T-helper 22 cell (primary cell): ENCODE measurements around the gene ESR1.
"Not testable (repeated sequence)": the region's sequence is repeated elsewhere in the genome, so short reads cannot be mapped to it uniquely, and the experiment has no call there.

Experiments
- DNase-seq: peaks from one replicate; pipeline ENCODE4 v3.0.0-alpha.2; 2020; ENCODE audit warnings: low read depth

Gene ESR1

GRCh38 chr6:151894426-151894825 is 86.9 kb downstream of the ESR1 start:
- DNase-seq, result not testable (repeated sequence)

- not testable (repeated sequence) for DNase-seq
These were observed 91.7 kb downstream of the ESR1 start for GRCh38 chr6:151899221-151899620.

DNA sequence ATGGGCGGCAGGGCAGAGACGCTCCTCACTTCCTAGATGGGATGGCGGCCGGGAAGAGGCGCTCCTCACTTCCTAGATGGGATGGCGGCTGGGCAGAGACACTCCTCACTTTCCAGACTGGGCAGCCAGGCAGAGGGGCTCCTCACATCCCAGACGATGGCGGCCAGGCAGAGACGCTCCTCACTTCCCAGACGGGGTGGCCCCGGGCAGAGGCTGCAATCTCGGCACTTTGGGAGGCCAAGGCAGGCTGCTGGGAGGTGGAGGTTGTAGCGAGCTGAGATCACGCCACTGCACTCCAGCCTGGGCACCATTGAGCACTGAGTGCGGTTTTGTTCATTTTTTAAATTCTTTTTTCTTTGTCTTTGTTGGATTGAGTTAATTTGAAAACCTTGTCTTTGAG is 92.3 kb downstream of the ESR1 start:
- DNase-seq, result not testable (repeated sequence)

GRCh38 chr6:151900256-151900655 is 92.8 kb downstream of the ESR1 start:
- no peak for DNase-seq

DNA sequence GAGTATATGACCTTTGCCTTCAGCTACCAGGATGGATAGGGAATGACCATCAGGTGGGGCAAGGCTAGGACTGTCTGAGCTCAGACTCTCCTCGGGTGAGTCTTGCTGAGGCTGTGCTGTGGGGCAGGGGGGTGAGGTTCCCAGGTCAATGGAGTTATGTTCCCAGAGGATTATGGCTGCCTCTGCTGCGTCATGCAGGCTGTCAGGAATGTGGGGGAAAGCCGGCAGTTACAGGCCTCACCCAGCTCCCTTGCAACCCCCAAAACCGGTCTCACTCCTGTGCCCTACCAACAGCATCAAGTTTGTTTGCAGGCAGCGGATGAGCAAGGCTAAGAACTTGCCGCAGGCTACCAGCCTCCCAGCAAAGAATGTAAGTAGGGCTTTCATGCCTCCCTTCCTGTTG is 93.5 kb downstream of the ESR1 start:
- DNase-seq, result no peak

GRCh38 chr6:151904631-151905030 is 97.1 kb downstream of the ESR1 start:
- DNase-seq, result no peak

DNA sequence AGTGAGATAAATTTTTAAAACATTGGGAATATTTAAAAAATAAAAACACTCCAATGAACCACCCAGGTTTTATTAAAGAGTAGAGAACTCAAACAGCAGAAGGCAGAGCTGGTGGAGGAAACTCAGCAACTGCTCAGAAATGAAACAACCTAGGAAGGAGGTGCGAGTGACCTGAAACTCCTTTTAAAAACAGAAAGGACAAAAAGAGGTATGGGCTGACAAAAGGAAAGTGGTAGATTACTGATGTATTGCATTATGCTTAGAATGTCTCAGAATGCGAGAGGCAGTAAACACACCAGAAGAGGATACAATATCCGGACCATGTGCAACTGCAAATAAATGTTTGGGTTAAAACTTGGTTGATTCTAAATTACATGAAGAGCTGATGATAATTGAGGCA is 97.6 kb downstream of the ESR1 start:
- DNase-seq, result no peak

DNA sequence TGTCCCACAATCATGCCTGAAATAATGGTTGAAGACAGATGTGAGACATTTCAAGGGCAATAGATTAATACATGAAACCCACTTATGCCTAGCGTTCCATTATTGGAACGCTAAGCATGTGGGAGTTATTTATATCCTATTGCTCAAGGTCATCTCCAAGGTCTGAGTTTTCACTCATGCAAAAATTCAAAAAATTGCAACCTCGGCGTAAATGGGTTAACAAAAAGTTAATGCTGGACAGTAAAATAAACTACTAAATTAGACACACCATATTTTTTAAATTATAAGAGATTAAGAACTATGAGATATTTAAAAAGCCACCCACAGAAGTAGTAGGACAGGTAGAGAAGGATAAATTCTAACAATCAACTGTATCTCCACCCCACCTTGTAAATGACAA is 98.4 kb downstream of the ESR1 start:
- no peak for DNase-seq

GRCh38 chr6:151911401-151911800 is 103.9 kb downstream of the ESR1 start:
- DNase-seq, result no peak

- no peak for DNase-seq
These were observed 107.0 kb downstream of the ESR1 start for GRCh38 chr6:151914484-151914883.

DNA sequence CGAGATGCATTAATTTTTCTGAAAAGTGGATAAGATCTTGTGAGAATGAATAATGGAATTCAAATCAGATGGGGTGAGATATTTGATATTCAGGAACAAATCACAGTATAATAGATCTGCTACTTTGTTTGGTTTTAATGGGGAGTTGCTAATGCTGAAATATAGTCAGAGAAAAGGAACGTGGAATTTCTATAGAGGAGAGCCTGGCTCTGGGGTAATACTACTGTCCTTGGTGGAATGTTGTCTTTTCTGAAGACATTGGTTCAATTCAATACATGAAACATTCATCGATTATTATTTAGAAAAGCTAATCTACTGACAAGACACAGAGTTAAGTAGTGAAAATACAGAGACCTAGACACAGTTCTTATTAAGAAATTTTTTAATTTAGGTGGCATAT is 108.6 kb downstream of the ESR1 start:
- DNase-seq, result no peak

DNA sequence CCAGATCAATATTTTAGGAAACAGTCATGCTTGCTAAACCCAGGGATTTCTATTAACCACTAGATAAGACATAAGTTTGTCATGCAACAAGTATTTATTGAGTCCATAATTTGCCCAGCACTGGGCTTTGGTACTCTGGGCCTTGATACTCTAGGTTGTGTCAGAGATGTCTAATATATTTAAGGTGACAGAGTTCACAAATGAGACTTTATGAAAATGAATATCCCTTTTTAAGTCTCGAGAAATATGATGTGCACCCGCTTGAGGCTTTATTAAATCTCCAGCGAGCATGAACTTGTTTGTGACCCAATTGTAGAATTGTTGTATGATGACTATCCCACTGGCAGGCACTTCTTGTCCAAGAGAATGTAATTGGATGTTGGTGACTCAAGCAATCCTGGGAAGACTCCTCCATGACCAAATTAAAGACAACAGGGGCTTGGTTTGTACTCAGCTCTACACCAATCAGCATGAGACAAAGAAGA is 109.2 kb downstream of the ESR1 start:
- no peak for DNase-seq

DNA sequence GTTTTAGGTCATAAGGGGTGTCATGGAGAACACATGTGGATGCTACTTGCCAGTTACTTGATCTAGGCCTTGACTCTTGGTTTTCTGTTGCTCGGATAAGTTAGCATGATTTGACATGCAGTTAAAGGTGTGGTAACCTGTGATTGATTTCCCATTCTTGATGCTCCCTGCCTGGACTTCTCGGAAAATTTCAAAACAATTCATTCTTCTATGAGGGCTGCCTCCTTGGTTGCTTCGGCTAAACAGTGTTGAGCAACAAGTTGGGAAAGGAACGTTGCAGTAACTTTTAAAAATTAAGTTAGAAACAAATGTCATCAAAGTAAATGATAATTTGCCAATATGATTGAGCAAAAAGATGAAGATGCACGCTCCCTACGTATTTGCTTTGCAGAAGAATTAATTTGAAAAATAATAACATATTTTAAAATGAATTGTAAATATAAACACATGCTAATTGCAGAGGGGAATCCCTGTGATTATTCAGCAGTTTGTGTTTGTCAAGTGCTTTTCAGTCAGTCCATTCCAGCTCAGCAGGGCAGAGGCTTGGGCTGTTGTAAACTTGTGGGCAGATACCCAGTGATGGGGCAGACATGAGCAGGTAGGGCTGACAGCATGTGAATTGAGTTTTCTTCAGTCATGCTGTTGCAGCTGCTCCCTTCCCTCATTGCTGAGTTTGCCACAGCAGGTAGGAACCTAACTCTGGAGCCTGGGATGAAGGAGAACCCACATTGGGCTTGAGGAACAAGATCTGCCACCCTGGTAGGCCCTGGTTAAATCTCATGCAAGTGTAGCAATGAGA is 110.2 kb downstream of the ESR1 start:
- no peak for DNase-seq

DNA sequence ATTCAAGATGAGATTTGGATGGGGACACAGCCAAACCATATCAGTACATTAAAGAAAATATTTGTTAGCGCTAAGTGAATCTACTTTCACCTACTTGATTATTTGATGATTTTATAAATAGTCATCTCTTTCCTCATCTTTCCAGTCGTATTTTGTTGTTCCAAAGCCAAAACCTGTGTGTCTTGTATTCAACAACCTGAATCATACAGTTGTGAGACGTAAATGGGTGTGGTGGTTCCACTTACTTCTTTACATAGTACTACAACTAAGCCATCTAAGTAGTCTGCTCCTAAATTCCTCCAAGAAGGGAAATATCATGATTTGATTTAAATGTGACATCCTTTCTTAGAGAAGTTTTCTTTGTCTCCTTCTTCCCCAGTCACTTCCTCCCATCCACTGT is 132.8 kb downstream of the ESR1 start:
- no peak for DNase-seq

- DNase-seq, result no peak
These were observed 140.7 kb downstream of the ESR1 start for GRCh38 chr6:151948002-151948743.

GRCh38 chr6:151958332-151958731 is 150.8 kb downstream of the ESR1 start:
- DNase-seq, result no peak

DNA sequence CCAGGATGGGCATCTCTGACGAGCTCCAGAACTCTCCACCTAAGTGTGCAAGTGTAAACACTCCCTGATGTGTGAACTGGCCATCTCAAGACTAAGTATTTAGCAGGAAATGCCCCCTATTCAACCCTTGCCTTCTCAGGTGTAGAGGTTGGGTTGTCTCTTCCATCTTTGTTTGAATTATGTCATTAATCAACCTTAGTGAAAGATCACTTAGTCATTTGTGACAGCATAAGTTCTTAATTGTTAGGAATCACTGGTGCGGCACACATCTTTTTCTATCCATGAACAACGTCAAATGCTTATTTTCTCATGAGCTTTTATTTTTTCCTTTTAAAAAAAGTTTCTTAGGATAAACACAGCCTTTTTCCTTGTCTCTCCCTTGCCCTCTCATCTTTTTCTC is 151.6 kb downstream of the ESR1 start:
- DNase-seq, result no peak

GRCh38 chr6:151961809-151962208 is 154.3 kb downstream of the ESR1 start:
- DNase-seq, result no peak

- DNase-seq, result no peak
These were observed 154.9 kb downstream of the ESR1 start for GRCh38 chr6:151962246-151962846.

DNA sequence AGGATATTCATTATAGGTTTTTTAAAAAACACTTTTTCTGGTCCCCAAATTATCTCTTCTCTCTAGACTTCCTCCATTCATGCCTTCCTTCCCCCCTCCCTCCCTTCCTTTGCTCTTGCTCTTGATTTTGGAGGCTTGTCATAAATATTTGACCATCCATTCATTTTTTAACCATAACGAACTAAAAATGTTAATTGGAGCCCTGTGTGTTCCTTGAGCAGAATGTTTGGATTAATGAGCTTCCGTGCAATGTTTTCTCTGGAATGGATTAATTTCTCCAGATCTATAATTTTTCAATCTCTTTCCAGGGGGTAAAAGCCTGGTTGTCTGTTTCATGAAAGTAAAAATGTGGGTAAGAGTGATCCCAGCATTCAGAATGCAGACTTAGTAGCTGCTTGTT is 155.5 kb downstream of the ESR1 start:
- DNase-seq, result no peak

- not testable (repeated sequence) for DNase-seq
These were observed 156.9 kb downstream of the ESR1 start for GRCh38 chr6:151964412-151964811.

DNA sequence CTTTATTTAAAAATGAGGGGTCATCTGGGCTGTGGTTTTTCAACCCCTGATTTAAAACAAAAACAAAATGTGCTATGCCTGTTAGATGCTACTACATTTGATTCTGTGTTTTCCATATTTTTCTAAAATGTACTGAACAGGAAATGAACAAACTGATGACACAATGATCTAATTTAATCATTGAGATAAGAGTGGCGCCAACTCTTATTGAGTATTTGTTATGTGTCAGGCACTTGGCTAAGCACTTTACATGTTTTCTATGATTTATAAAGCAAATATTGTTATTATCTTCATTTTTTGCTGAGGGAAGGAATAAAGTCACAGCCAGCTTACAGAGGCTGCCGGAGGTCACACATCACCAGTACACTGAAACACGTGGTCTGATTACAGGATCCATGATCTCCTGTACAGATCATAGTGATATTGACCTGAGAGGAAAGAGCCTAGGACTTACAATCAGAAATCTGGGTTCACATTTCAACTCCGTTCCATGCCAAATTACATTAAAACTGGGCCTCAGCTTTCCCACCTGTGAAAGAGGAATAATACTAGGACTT is 166.7 kb downstream of the ESR1 start:
- DNase-seq, result no peak

- no peak for DNase-seq
These were observed 168.3 kb downstream of the ESR1 start for GRCh38 chr6:151975795-151976194.
